Glutamatergic neuron (in vitro differentiated cells): ENCODE data around the gene FHOD3. TPM values are rescaled to one million over a fixed set of nuclear protein-coding genes. Genes with fewer than 3 reads are reported as not detected.

Experiments used
- DNase-seq: peaks from one replicate; pipeline ENCODE4 v3.0.0; 2022
- H3K27ac Mint-ChIP-seq: one replicate; pipeline ENCODE4 v1.8.0; 2020; ENCODE audit warnings: mild to moderate bottlenecking, mixed read lengths, inconsistent platforms; ENCODE audit not compliant: unreplicated experiment
- H3K27me3 Mint-ChIP-seq: one replicate; pipeline ENCODE4 v1.8.0; 2020; ENCODE audit warnings: mild to moderate bottlenecking, moderate library complexity, mixed read lengths, inconsistent platforms; ENCODE audit not compliant: unreplicated experiment
- H3K36me3 Mint-ChIP-seq: one replicate; pipeline ENCODE4 v1.8.0; 2020; ENCODE audit warnings: mild to moderate bottlenecking, mixed read lengths, inconsistent platforms; ENCODE audit not compliant: unreplicated experiment
- H3K4me1 Mint-ChIP-seq: one replicate; pipeline ENCODE4 v1.8.0; 2020; ENCODE audit warnings: mild to moderate bottlenecking, low read depth, mixed read lengths, inconsistent platforms; ENCODE audit not compliant: unreplicated experiment
- H3K4me3 Mint-ChIP-seq: one replicate; pipeline ENCODE4 v1.8.0; 2020; ENCODE audit warnings: mild to moderate bottlenecking, mixed read lengths, inconsistent platforms; ENCODE audit not compliant: unreplicated experiment
- H3K9me3 Mint-ChIP-seq: one replicate; pipeline ENCODE4 v1.8.0; 2020; ENCODE audit warnings: mild to moderate bottlenecking, moderate library complexity, mixed read lengths, inconsistent platforms; ENCODE audit not compliant: unreplicated experiment
- total RNA-seq: library from RNA; stranded (reverse); fragmentation: NEBNext Ultra II Directional; extraction: Animal tissue kit (Norgen Biotek cat#: 25700); gene quantifications from one replicate; pipeline ENCODE4 v1.2.1, GENCODE V29; 2021; ENCODE audit not compliant: unreplicated experiment
- TF ChIP-seq, protein P1 (sequence below): fragments of 200-600 bp; sonication (generic); IDR thresholded peaks from one replicate; pipeline ENCODE4 v1.5.0; 2021; ENCODE audit not compliant: partially characterized antibody, unreplicated experiment

The FHOD3 gene
- total RNA-seq, 1 donor from 2014 or later: 21.2 TPM

DNA sequence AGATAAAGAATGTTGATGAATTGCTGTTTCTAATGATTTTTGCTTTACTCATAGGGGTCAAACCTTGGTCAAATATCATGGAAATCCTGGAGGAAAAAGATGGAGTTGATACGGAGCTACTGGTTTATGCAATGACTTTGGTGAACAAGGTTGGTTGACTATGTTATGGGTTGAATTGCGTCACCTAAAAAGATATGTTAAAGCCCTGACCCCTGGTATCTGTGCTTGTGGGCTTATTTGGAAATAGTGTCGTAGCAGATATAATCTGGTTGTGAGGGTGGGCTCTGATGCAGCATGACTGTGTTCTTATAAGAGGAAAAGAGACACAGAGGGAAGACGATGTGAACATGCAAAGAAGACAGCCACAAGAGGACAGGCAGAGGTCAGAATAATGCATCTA lies 305.1 kb downstream of the FHOD3 start:
- DNase-seq: no peak
- H3K27me3 Mint-ChIP-seq: no peaks in the 10 kb centered on the region
- no peak overlapping the region for H3K4me3 Mint-ChIP-seq
- H3K4me1 Mint-ChIP-seq: no peaks in the 10 kb centered on the region
- no peaks in the 10 kb centered on the region for H3K9me3 Mint-ChIP-seq
- no peaks in the 10 kb centered on the region for H3K36me3 Mint-ChIP-seq
- no peak overlapping the region for H3K27ac Mint-ChIP-seq
- TF ChIP-seq, protein P1, sequence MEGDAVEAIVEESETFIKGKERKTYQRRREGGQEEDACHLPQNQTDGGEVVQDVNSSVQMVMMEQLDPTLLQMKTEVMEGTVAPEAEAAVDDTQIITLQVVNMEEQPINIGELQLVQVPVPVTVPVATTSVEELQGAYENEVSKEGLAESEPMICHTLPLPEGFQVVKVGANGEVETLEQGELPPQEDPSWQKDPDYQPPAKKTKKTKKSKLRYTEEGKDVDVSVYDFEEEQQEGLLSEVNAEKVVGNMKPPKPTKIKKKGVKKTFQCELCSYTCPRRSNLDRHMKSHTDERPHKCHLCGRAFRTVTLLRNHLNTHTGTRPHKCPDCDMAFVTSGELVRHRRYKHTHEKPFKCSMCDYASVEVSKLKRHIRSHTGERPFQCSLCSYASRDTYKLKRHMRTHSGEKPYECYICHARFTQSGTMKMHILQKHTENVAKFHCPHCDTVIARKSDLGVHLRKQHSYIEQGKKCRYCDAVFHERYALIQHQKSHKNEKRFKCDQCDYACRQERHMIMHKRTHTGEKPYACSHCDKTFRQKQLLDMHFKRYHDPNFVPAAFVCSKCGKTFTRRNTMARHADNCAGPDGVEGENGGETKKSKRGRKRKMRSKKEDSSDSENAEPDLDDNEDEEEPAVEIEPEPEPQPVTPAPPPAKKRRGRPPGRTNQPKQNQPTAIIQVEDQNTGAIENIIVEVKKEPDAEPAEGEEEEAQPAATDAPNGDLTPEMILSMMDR: no peak

DNA sequence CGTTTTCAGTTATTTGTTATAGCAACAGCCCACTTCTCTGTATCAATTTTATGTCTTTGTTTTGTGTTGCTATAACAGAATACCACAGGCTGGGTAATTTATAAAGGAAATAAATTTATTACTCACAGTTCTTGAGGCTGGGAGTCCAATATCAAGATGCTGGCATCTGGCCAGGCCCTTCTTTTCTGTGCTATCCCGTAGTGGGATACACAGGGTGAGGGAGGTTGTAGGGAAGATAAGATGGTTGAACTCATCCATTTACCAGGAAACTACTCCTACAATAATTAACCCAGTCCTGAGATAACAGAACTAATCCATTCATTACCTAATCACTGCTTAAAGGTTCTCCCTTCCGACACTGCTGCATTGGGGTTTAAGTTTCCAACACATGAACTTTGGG lies 310.6 kb downstream of the FHOD3 start:
- no peak overlapping the region for H3K4me3 Mint-ChIP-seq
- H3K27me3 Mint-ChIP-seq: no peaks in the 10 kb centered on the region
- H3K9me3 Mint-ChIP-seq: no peaks in the 10 kb centered on the region
- H3K36me3 Mint-ChIP-seq: no peaks in the 10 kb centered on the region
- no peak for DNase-seq
- TF ChIP-seq, protein P1: no peak
- H3K27ac Mint-ChIP-seq: no peak overlapping the region
- no peaks in the 10 kb centered on the region for H3K4me1 Mint-ChIP-seq

DNA sequence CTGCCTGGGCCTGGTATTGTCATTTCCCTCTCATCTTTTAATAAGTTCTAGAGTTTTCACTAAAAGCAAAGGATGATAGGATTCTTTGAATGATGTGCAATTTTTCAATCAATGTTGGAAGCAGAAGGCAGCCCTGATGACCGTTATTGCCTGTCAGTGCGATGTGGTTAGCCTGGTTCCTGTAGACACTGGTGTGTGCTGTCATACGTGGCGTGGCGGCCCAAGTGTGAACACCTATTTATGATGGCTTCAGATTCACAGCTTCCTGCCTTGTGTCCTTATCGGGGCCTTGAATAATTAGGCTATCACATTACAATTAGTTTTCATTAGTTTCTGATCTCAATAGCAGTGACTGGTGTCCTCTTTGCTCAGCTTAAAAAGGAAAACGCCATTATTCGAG lies 312.7 kb downstream of the FHOD3 start:
- Mint-ChIP-seq H3K27me3 (no peaks in the 10 kb centered on the region), H3K36me3 (no peaks in the 10 kb centered on the region), H3K27ac (no peak overlapping the region), H3K4me1 (no peaks in the 10 kb centered on the region), H3K4me3 (no peak overlapping the region), H3K9me3 (no peaks in the 10 kb centered on the region)
- TF ChIP-seq, protein P1: no peak
- no peak for DNase-seq

DNA sequence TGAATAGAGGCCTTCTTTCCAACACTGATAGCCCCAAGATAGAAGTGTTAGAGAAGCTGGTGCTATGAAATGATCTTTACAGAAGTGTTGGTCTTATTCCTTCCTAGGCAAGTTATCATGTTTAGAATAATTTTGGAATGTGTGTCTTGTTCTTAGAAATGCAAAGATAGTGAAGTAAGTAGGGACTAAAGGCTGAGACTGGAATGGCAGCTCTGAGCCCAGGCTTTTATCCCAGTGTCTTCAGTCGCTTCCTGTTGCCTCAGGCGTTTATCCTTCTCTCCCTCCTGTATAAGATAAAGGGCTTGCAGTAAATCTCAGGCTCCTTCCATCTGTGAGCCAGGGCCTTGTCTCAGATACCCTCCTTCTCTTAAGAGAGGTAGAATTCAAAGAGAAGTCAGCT lies 313.1 kb downstream of the FHOD3 start:
- DNase-seq: no peak
- Mint-ChIP-seq H3K27me3 (no peaks in the 10 kb centered on the region), H3K9me3 (no peaks in the 10 kb centered on the region), H3K27ac (no peak overlapping the region), H3K4me1 (no peaks in the 10 kb centered on the region), H3K36me3 (no peaks in the 10 kb centered on the region), H3K4me3 (no peak overlapping the region)
- TF ChIP-seq, protein P1: no peak

DNA sequence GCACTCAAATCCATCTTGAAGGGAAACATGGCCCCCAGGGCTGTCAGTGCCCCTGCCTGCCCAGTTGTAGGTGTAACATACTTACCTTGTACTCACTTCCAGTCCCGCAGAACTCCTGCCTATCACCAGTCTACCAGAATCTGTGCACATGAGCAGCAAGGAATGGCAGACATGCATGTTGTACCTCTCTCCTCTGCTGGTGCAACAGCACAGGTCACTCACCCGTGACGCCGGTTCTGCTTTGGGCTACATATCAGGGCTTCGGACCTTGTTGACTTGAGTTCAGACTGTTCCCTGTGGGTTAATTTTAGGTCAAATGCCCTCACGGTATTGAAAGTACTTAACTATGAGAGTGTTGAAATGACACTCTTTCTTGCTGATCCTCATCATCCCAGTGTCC lies 315.6 kb downstream of the FHOD3 start:
- no peak for DNase-seq
- TF ChIP-seq, protein P1: no peak
- no peak overlapping the region for H3K4me3 Mint-ChIP-seq
- no peaks in the 10 kb centered on the region for H3K36me3 Mint-ChIP-seq
- no peaks in the 10 kb centered on the region for H3K4me1 Mint-ChIP-seq
- no peak overlapping the region for H3K27ac Mint-ChIP-seq
- H3K27me3 Mint-ChIP-seq: peaks cover 2% of the 10 kb centered on the region
- H3K9me3 Mint-ChIP-seq: no peaks in the 10 kb centered on the region
